ENCODE measurements around the gene MAMSTR. TPM values are rescaled to one million over a fixed set of nuclear protein-coding genes. Genes with fewer than 3 reads are reported as not detected.
"Not testable (repeated sequence)": the region's sequence is repeated elsewhere in the genome, so short reads cannot be mapped to it uniquely, and the experiment has no call there.

MAMSTR gene
- total and polyA plus RNA-seq, 2 donors (not counting 1 experiment from before 2014, with no cell fraction given), result 0.84 to 0.99 TPM

DNA sequence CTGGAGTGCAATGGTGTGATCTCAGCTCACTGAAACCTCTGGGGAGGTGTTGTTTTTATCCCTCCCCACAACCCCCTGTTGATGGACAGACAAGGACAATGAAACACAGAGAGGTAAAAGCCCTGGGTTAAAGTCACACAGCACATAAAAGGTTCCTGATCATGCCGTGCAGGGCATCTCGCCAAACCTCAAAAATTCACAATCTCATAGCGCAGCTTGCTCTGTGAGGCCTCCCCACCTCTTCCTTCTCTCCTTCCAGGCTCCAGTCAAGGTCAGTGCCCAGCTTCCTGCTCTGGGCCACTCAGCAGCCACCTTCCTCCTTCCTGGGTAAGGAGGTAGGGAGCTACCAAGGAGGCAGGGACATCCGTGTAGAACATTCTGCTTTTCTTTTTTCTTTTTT is 21.5 kb downstream of the MAMSTR start:
- Histone ChIP-seq H3K4me1 (ENCODE audit: control insufficient read depth, extremely low read depth, insufficient read depth, low read length) (peaks cover 2% of the 10 kb centered on the region), H3K27ac (ENCODE audit: insufficient read depth, low read length) (no peak overlapping the region), H3K4me3 (replicated peaks in 1 of 4; ENCODE audit: control extremely low read depth in 1 of 4, insufficient read depth in 1 of 4, low read depth in 3 of 4, low read length in 4 of 4) (no peak overlapping the region), H3K4me2 (ENCODE audit: extremely low read depth, insufficient read depth, low read length) (no peak overlapping the region), H2AFZ (ENCODE audit: low read length) (no peak overlapping the region), H3K79me2 (ENCODE audit: control insufficient read depth, insufficient read depth, low read length) (no peaks in the 10 kb centered on the region), H4K20me1 (ENCODE audit: control insufficient read depth, extremely low read depth, insufficient read depth, low read length) (no peaks in the 10 kb centered on the region), H3K27me3 (ENCODE audit: control insufficient read depth, insufficient read depth, low read length) (no peaks in the 10 kb centered on the region), H3K9me3 (ENCODE audit: control insufficient read depth, insufficient read depth, low read depth, low read length) (no peaks in the 10 kb centered on the region), H3K9ac (ENCODE audit: insufficient read depth, low read length) (no peak overlapping the region), H3K36me3 (ENCODE audit: control insufficient read depth, insufficient read depth, low read length) (no peaks in the 10 kb centered on the region)
- peak; percentile 63 to 74 for DNase-seq (ENCODE audit: low read depth in 2 of 2)
- TF ChIP-seq, protein P1, sequence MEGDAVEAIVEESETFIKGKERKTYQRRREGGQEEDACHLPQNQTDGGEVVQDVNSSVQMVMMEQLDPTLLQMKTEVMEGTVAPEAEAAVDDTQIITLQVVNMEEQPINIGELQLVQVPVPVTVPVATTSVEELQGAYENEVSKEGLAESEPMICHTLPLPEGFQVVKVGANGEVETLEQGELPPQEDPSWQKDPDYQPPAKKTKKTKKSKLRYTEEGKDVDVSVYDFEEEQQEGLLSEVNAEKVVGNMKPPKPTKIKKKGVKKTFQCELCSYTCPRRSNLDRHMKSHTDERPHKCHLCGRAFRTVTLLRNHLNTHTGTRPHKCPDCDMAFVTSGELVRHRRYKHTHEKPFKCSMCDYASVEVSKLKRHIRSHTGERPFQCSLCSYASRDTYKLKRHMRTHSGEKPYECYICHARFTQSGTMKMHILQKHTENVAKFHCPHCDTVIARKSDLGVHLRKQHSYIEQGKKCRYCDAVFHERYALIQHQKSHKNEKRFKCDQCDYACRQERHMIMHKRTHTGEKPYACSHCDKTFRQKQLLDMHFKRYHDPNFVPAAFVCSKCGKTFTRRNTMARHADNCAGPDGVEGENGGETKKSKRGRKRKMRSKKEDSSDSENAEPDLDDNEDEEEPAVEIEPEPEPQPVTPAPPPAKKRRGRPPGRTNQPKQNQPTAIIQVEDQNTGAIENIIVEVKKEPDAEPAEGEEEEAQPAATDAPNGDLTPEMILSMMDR (conservative IDR thresholded peaks at IDR 0.05 in 1 of 2, IDR thresholded peaks at IDR 0.05 in 1 of 2; ENCODE audit: low read depth in 1 of 2, low read length in 2 of 2), result no peak
- TF ChIP-seq EZH2 (IDR thresholded peaks at IDR 0.05; ENCODE audit: low read length, missing control alignments), result no peak

DNA sequence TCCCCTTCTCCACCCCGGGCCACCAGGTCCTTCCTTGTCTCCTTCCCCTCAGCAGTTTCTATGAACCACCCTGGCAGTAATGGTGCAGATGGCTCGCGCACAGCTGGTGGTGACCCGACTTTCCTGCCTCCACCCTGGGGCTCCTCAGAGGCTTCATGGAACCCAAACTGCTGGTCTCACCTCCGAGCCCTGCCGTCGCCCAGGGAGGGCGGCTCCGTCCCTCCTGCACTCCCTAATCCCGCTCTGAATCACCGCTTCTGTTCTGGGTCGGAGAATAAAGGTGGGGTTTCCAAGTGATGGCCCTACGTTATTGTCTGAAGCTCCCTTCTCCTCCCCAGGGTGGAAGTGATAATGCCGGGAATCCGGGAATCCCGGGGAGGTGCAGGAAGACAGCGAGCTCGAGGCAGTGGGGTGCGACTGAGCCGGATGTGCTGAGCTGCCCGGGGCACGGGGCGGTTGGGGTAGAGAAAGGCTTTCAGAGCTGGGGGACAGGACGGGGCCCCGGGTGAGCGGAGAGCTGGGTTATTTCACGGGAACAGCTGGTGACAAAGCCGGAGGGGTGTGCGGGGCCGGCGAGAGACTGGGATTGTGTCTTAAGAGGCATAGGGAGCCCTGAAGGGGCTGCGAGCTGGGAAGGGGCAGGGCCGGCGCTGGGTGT is 23.0 kb downstream of the MAMSTR start:
- H3K9ac ChIP-seq (ENCODE audit: insufficient read depth, low read length), result peak overlapping the region; percentile 7
- H3K27ac ChIP-seq (ENCODE audit: insufficient read depth, low read length), result no peak overlapping the region
- no peak for TF ChIP-seq EZH2 (IDR thresholded peaks at IDR 0.05; ENCODE audit: low read length, missing control alignments)
- TF ChIP-seq, protein P1 (conservative IDR thresholded peaks at IDR 0.05 in 1 of 2, IDR thresholded peaks at IDR 0.05 in 1 of 2; ENCODE audit: low read depth in 1 of 2, low read length in 2 of 2), result no peak
- H3K4me1 ChIP-seq (ENCODE audit: control insufficient read depth, extremely low read depth, insufficient read depth, low read length), result peaks cover 2% of the 10 kb centered on the region
- no peaks in the 10 kb centered on the region for H3K27me3 ChIP-seq (ENCODE audit: control insufficient read depth, insufficient read depth, low read length)
- H3K9me3 ChIP-seq (ENCODE audit: control insufficient read depth, insufficient read depth, low read depth, low read length), result no peaks in the 10 kb centered on the region
- DNase-seq (ENCODE audit: low read depth in 2 of 2), result no peak
- no peaks in the 10 kb centered on the region for H4K20me1 ChIP-seq (ENCODE audit: control insufficient read depth, extremely low read depth, insufficient read depth, low read length)
- no peak overlapping the region for H3K4me3 ChIP-seq (replicated peaks in 1 of 4; ENCODE audit: control extremely low read depth in 1 of 4, insufficient read depth in 1 of 4, low read depth in 3 of 4, low read length in 4 of 4)
- no peak overlapping the region for H2AFZ ChIP-seq (ENCODE audit: low read length)
- peak overlapping the region; percentile 51 for H3K4me2 ChIP-seq (ENCODE audit: extremely low read depth, insufficient read depth, low read length)
- no peaks in the 10 kb centered on the region for H3K79me2 ChIP-seq (ENCODE audit: control insufficient read depth, insufficient read depth, low read length)
- H3K36me3 ChIP-seq (ENCODE audit: control insufficient read depth, insufficient read depth, low read length), result no peaks in the 10 kb centered on the region

DNA sequence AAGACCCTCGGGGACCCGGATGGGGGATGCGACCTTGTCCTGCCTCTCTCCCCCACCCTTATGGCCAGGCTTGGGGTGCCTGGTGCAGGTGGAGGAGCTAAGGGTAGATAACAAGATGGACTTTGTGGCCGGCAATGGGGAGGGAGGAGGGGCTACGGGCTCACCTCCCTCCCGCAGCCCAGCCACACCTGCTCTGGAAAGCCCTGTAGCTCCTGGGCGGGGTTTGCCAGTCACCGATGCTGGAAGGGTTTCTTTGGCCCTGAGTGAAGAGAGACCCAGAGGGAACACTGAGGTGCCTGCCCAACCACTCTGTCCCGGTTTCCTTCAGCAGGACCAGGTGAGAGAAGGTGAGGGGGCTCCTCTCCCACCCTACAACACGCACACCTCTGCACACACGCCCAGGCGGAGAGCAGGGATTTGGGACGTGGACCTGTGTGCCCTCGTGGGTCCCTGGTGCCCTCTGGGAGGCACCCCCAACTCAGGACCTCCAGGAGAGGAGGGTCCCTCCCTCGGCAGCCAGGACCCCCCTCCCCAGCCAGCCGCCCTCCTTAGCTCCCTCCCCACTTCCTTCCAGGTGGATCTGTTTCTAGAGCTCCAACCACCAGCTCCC is 23.7 kb downstream of the MAMSTR start, which contains the start of gene FUT2:
FUT2 (plus strand) TSS at position 229 of the 610 bp plus-strand sequence. CDS start 6,986 bp downstream, outside the sequence.
- H3K27ac ChIP-seq (ENCODE audit: insufficient read depth, low read length), result no peak within 1 kb of the TSS
- no peaks in the 10 kb centered on the region for H3K36me3 ChIP-seq (ENCODE audit: control insufficient read depth, insufficient read depth, low read length)
- DNase-seq (ENCODE audit: low read depth in 2 of 2), result no peak
- H3K27me3 ChIP-seq (ENCODE audit: control insufficient read depth, insufficient read depth, low read length), result no peaks in the 10 kb centered on the region
- peaks cover 2% of the 10 kb centered on the region for H3K4me1 ChIP-seq (ENCODE audit: control insufficient read depth, extremely low read depth, insufficient read depth, low read length)
- H3K4me2 ChIP-seq (ENCODE audit: extremely low read depth, insufficient read depth, low read length), result peak within 1 kb of the TSS; percentile 51
- no peaks in the 10 kb centered on the region for H3K9me3 ChIP-seq (ENCODE audit: control insufficient read depth, insufficient read depth, low read depth, low read length)
- TF ChIP-seq EZH2 (IDR thresholded peaks at IDR 0.05; ENCODE audit: low read length, missing control alignments), result no peak
- TF ChIP-seq, protein P1 (conservative IDR thresholded peaks at IDR 0.05 in 1 of 2, IDR thresholded peaks at IDR 0.05 in 1 of 2; ENCODE audit: low read depth in 1 of 2, low read length in 2 of 2), result no peak
- no peaks in the 10 kb centered on the region for H4K20me1 ChIP-seq (ENCODE audit: control insufficient read depth, extremely low read depth, insufficient read depth, low read length)
- H3K4me3 ChIP-seq (replicated peaks in 1 of 4; ENCODE audit: control extremely low read depth in 1 of 4, insufficient read depth in 1 of 4, low read depth in 3 of 4, low read length in 4 of 4), result no peak within 1 kb of the TSS
- H2AFZ ChIP-seq (ENCODE audit: low read length), result no peak within 1 kb of the TSS
- H3K79me2 ChIP-seq (ENCODE audit: control insufficient read depth, insufficient read depth, low read length), result no peaks in the 10 kb centered on the region
- H3K9ac ChIP-seq (ENCODE audit: insufficient read depth, low read length), result peak within 1 kb of the TSS; percentile 7

DNA sequence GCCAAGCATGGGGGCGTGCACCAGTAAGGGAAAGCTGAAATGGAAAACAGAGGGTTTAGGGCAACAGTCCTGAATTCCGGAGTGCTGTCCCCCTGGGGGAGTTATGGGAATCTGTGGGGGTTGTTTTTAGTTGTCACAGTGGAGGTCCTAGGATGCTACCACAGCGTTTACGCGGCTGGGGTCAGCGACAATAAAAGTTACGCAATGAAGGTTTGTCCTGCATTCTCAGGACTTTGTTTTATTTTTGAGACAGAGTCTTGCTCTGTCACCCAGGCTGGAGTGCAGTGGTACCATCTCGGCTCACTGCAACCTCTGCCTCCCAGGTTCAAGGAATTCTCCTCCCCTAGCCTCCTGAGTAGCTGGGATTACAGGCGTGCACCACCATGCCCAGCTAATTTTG is 25.9 kb downstream of the MAMSTR start:
- not testable (repeated sequence) for H3K27me3 ChIP-seq (ENCODE audit: control insufficient read depth, insufficient read depth, low read length)

More for the DNA sequence above, 25.9 kb downstream of the MAMSTR start:
- not testable (repeated sequence) for H3K36me3 ChIP-seq (ENCODE audit: control insufficient read depth, insufficient read depth, low read length); H3K9me3 ChIP-seq (ENCODE audit: control insufficient read depth, insufficient read depth, low read depth, low read length); H3K4me2 ChIP-seq (ENCODE audit: extremely low read depth, insufficient read depth, low read length); H2AFZ ChIP-seq (ENCODE audit: low read length); H3K4me3 ChIP-seq (replicated peaks in 1 of 4; ENCODE audit: control extremely low read depth in 1 of 4, insufficient read depth in 1 of 4, low read depth in 3 of 4, low read length in 4 of 4); H3K4me1 ChIP-seq (ENCODE audit: control insufficient read depth, extremely low read depth, insufficient read depth, low read length); H3K9ac ChIP-seq (ENCODE audit: insufficient read depth, low read length); H4K20me1 ChIP-seq (ENCODE audit: control insufficient read depth, extremely low read depth, insufficient read depth, low read length); H3K79me2 ChIP-seq (ENCODE audit: control insufficient read depth, insufficient read depth, low read length); DNase-seq (ENCODE audit: low read depth in 2 of 2); H3K27ac ChIP-seq (ENCODE audit: insufficient read depth, low read length)

Measured in fibroblast of lung (primary cell).